Gastrocnemius medialis (tissue), 4 donors: ENCODE measurements around the gene WDR17. TPM values are rescaled to one million over a fixed set of nuclear protein-coding genes. Genes with fewer than 3 reads are reported as not detected.
"Not testable (repeated sequence)": the region's sequence is repeated elsewhere in the genome, so short reads cannot be mapped to it uniquely, and the experiment has no call there.

Source experiments
- ATAC-seq, 2 donors: fragments of 150-250 bp; one replicate each; pipeline ENCODE4 v1.9.1; 2016
- DNase-seq, 2 donors: peaks; one replicate each; pipeline ENCODE4 v3.0.0-alpha.2; 2019
- H3K27ac ChIP-seq, 4 donors: fragments of 200-600 bp; sonication (generic); 1 replicate in 1 of 4; 2 replicates in 3 of 4; pipeline ENCODE4 v1.5.1; 2016 to 2018; ENCODE audit warnings: mild to moderate bottlenecking in 2 of 4, moderate library complexity in 1 of 4
- H3K27me3 ChIP-seq, 3 donors: fragments of 200-600 bp; sonication (generic) in 2 of 3; 1 replicate in 1 of 3; 2 replicates in 2 of 3; pipeline versions ENCODE4 v1.5.1 to v1.6.0; 2016 to 2019; ENCODE audit warnings: mild to moderate bottlenecking in 1 of 3, moderate library complexity in 1 of 3
- H3K36me3 ChIP-seq, 2 donors: fragments of 200-600 bp; sonication (generic) in 1 of 2; one replicate each; pipeline ENCODE4 v1.5.1; 2017 to 2018
- H3K4me1 ChIP-seq, 2 donors: fragments of 200-600 bp; sonication (generic) in 1 of 2; one replicate each; pipeline ENCODE4 v1.5.1; 2016 to 2017; ENCODE audit warnings: mild to moderate bottlenecking in 2 of 2
- H3K4me3 ChIP-seq, 4 donors: fragments of 200-600 bp; sonication (generic) in 3 of 4; 1 replicate in 1 of 4; 2 replicates in 3 of 4; pipeline ENCODE4 v1.5.1; 2016 to 2019; ENCODE audit warnings: mild to moderate bottlenecking in 2 of 4
- H3K9me3 ChIP-seq, 3 donors: fragments of 200-600 bp; sonication (generic) in 2 of 3; 1 replicate in 1 of 3; 2 replicates in 2 of 3; pipeline ENCODE4 v1.5.1; 2016 to 2019
- POLR2A ChIP-seq, 2 donors: fragments of 450-650 bp; IDR thresholded peaks; one replicate each; pipeline ENCODE4 v1.6.1; 2017; ENCODE audit warnings: antibody characterized with exemption in 2 of 2, mild to moderate bottlenecking in 2 of 2, moderate library complexity in 2 of 2
- in situ Hi-C, 4 donors: fragments of 200-750 bp; cut with MboI; loops; one replicate each; pipeline versions ENCODE4 v1.15.0 to v1.8.0; 2017; ENCODE audit warnings: low sequenced_read_pairs in 4 of 4
- intact Hi-C: fragments of 100-400 bp; cut with DNase I; formaldehyde crosslinking; loops from one replicate; pipeline ENCODE4 v1.15.1; 2023; ENCODE audit warnings: low total_unique reads
- total RNA-seq, 4 donors: library from RNA; depleted of rRNA; stranded (reverse); fragments of >200 nt; gene quantifications; one replicate each; pipeline versions ENCODE4 v1.1.0 to v1.2.3, GENCODE V29; 2016
- TF ChIP-seq, protein P1 (sequence below), 5 experiments: fragments of 450-650 bp in 3 of 5; fragments of 200-600 bp in 2 of 5; sonication (generic) in 2 of 5; IDR thresholded peaks in 4 of 5; conservative IDR thresholded peaks in 1 of 5; 1 replicate in 4 of 5; 2 replicates in 1 of 5; pipeline ENCODE4 v1.5.1; 2016 to 2019; ENCODE audit warnings: antibody characterized with exemption in 5 of 5, mild to moderate bottlenecking in 3 of 5, moderate library complexity in 3 of 5

The WDR17 gene
- total RNA-seq, 4 donors from 2014 or later = 0.10 to 0.36 (median 0.14) TPM

DNA sequence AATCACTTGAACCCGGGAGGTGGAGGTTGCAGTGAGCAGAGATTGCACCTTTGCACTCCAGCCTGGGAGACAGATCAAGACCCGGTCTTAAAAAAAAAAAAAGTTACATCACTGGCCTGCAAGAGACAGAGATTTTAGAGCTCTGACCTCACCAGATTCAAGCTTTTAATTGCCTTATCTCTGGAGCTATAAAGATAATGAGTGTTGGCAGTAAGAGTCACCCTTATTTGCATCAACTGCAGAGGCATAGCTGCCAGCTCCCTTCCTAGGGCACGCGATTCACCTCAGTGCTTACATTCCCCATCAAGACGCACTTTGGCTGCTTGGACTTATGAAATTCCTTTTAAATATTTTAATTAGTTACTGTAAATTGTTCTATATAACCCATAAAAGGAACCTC is 142.2 kb downstream of the WDR17 start:
- in situ Hi-C loops (no loop called here), intact Hi-C loops (no loop called here)
- H3K27me3 ChIP-seq = no peaks in the 10 kb centered on the region
- H3K4me3 ChIP-seq = no peak overlapping the region
- no peak for TF ChIP-seq POLR2A (IDR thresholded peaks at IDR 0.05)
- TF ChIP-seq, protein P1, sequence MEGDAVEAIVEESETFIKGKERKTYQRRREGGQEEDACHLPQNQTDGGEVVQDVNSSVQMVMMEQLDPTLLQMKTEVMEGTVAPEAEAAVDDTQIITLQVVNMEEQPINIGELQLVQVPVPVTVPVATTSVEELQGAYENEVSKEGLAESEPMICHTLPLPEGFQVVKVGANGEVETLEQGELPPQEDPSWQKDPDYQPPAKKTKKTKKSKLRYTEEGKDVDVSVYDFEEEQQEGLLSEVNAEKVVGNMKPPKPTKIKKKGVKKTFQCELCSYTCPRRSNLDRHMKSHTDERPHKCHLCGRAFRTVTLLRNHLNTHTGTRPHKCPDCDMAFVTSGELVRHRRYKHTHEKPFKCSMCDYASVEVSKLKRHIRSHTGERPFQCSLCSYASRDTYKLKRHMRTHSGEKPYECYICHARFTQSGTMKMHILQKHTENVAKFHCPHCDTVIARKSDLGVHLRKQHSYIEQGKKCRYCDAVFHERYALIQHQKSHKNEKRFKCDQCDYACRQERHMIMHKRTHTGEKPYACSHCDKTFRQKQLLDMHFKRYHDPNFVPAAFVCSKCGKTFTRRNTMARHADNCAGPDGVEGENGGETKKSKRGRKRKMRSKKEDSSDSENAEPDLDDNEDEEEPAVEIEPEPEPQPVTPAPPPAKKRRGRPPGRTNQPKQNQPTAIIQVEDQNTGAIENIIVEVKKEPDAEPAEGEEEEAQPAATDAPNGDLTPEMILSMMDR (IDR thresholded peaks at IDR 0.05 in 4 of 5, conservative IDR thresholded peaks at IDR 0.05 in 1 of 5) = no peak
- H3K9me3 ChIP-seq = no peaks in the 10 kb centered on the region
- no peaks in the 10 kb centered on the region for H3K4me1 ChIP-seq
- no peaks in the 10 kb centered on the region for H3K36me3 ChIP-seq
- DNase-seq (no peak), ATAC-seq (no peak)
- no peak overlapping the region for H3K27ac ChIP-seq

DNA sequence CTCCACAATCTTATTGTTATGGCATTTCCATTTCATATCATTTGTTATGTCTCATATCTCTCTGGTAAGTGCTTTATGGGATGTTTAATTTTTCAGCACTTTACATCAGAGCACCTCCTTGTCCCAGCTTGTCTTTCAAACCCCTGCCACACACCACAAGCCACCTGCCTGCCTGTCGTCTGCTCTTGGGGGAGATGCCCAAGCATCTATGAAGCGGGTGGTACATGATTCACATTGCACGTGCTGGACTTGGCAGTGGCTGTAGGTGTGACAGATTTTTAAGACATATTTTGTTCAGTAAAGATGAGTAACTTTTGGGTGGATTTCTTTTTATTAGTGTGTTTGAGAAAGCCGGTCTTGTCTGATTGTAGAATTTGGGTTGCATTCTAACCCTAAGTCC is 143.9 kb downstream of the WDR17 start:
- intact Hi-C loops (no loop called here), in situ Hi-C loops (no loop called here)
- DNase-seq (no peak), ATAC-seq (no peak)
- no peaks in the 10 kb centered on the region for H3K27me3 ChIP-seq
- H3K36me3 ChIP-seq = peaks cover 0 to 12% of the 10 kb centered on the region in 2 donors
- no peaks in the 10 kb centered on the region for H3K9me3 ChIP-seq
- no peak for TF ChIP-seq POLR2A (IDR thresholded peaks at IDR 0.05)
- TF ChIP-seq, protein P1 (IDR thresholded peaks at IDR 0.05 in 4 of 5, conservative IDR thresholded peaks at IDR 0.05 in 1 of 5) = no peak
- no peaks in the 10 kb centered on the region for H3K4me1 ChIP-seq
- H3K27ac ChIP-seq = no peak overlapping the region
- no peak overlapping the region for H3K4me3 ChIP-seq

DNA sequence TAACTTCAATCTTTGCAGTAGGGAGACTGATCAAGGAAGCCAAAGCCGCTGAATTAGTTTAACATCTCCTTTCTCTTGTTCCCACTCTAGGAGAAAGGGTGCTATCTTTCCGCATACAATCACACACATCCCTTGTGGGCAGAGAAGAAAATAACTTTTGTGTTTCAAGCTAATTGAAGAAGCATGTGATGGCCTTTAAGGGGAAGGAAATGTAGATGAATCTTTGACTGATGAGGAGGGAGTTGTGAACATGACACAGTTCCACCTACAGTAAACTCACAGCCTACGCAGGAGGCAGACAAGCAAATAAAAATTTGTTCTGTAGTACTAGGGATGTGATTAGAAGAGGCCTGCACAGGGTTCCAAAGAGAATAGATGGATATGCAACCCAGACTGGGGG is 144.5 kb downstream of the WDR17 start:
- in situ Hi-C loops (no loop called here), intact Hi-C loops (loop anchor here (2.0 kb wide), 1 partner anchor 13 kb away; no protein-coding TSS in a partner anchor)
- peak overlapping the region in 3 of 4 donors; percentile 11 to 55 (median 28) for H3K27ac ChIP-seq
- ATAC-seq (peak; percentile 23 to 29), DNase-seq (no peak)
- peaks cover 0 to 17% of the 10 kb centered on the region in 2 donors for H3K36me3 ChIP-seq
- no peaks in the 10 kb centered on the region for H3K27me3 ChIP-seq
- no peaks in the 10 kb centered on the region for H3K4me1 ChIP-seq
- H3K9me3 ChIP-seq = no peaks in the 10 kb centered on the region
- H3K4me3 ChIP-seq = no peak overlapping the region
- TF ChIP-seq, protein P1 (IDR thresholded peaks at IDR 0.05 in 4 of 5, conservative IDR thresholded peaks at IDR 0.05 in 1 of 5) = no peak
- TF ChIP-seq POLR2A (IDR thresholded peaks at IDR 0.05) = no peak

DNA sequence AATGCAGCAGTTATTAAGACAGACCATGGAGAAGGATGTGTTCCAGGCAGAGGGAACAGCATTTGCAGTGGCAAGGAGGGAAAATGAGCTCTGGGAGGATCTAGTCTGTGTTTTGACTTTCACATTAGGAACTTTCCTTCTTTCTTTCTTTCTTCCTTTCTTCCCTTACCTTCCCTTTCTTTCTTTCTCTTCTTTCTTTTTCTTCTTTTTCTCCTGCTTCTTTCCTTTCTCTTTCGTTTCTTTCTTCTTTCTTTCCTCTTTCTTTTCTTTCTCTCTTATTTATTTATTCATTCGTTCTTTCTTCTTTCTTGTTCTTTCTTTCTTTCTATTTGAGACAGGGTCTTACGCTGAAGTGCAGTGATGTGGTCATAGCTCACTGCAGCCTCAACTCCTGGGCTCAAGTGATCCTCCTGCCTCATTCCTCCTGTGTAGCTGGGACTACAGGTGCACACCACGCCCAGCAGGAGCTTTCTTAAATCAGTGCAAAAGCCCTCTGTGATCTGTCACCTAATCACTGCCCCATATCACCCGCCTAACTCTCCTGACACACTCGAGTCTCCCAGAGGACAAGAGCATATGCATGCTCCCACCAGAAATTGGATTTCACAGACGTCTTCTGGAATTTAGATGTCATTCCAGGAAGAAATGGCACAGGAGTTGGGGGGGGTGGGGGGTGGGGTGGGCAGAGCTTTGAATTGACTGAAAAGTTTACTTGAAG is 145.1 kb downstream of the WDR17 start:
- peak overlapping the region in 3 of 4 donors; percentile 28 to 55 (median 51) for H3K27ac ChIP-seq
- H3K4me1 ChIP-seq = no peaks in the 10 kb centered on the region
- DNase-seq (no peak), ATAC-seq (peak; percentile 34 to 56)
- no peaks in the 10 kb centered on the region for H3K9me3 ChIP-seq
- H3K27me3 ChIP-seq = no peaks in the 10 kb centered on the region
- peaks cover 0 to 24% of the 10 kb centered on the region in 2 donors for H3K36me3 ChIP-seq
- TF ChIP-seq POLR2A (IDR thresholded peaks at IDR 0.05) = no peak
- TF ChIP-seq, protein P1 (IDR thresholded peaks at IDR 0.05 in 4 of 5, conservative IDR thresholded peaks at IDR 0.05 in 1 of 5) = no peak
- H3K4me3 ChIP-seq = no peak overlapping the region
- intact Hi-C loops (loop anchor here (2.0 kb wide), 1 partner anchor 14 kb away; no protein-coding TSS in a partner anchor), in situ Hi-C loops (no loop called here)

DNA sequence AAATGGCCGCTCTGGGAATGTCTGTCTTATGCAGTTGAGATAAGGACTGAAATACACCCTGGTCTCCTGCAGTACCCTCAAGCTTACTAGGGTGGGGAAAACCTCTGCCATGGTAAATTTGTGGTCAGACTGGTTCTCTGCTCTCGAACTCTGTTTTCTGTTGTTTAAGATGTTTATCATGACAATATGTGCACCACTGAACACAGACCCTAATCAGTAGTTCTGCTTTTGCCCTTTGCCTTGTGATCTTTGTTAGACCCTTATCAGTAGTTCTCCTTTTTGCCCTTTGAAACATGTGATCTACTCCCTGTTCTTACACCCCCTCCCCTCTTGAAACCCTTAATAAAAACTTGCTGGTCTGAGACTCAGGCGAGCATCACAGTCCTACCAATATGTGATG is 146.7 kb downstream of the WDR17 start:
- Histone ChIP-seq H3K36me3 (peaks cover 0 to 38% of the 10 kb centered on the region in 2 donors), H3K27ac (peak overlapping the region in 1 of 4 donors; percentile 7)
- ATAC-seq, H3K4me3 ChIP-seq, DNase-seq, in situ Hi-C loops, H3K9me3 ChIP-seq, intact Hi-C loops, H3K27me3 ChIP-seq, H3K4me1 ChIP-seq: not testable (repeated sequence)
